ENCODE measurements around the gene EXOSC1. TPM values are rescaled to one million over a fixed set of nuclear protein-coding genes. Genes with fewer than 3 reads are reported as not detected.

EXOSC1 gene
- total and polyA plus RNA-seq, 2 of the 13 experiments (the other 11 are each of a cell fraction or from before 2014, with no cell fraction given) = 36.3 to 39.9 TPM

DNA sequence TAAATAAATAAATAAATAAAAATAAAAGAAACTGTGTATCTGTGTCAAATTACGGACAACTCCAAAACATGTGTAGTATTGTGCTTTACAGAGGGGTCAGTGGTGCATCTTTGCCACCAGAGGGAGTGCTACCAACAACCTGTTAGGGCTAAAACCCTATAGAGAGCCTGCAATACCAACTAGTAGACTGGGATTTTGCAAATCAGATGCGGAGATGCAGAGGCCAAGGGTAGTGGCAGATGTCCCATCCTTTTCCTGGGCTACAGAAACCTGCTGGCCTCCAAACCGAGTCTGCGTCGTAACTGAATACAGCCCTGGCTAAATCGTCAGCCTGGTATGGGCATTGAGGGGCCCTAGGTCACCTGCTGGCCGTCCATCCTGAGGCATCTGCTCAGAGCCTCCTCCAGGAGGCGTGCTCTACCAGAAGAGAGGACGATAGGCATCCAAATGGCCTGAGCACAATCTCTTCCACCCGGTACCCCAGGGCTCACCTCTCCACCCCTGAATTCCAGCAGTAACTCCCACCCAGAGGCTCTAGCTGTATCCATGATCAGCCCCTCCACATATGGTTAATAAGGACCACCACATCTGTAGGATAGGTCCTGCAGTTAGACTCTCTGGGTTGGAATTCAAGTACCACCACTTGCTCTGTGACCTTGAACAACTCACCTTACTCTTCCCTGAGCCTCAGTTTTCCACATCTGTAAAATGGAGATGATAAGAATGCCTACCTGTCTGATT is 38.4 kb downstream of the EXOSC1 start (continued):
- TF ChIP-seq, protein P1, sequence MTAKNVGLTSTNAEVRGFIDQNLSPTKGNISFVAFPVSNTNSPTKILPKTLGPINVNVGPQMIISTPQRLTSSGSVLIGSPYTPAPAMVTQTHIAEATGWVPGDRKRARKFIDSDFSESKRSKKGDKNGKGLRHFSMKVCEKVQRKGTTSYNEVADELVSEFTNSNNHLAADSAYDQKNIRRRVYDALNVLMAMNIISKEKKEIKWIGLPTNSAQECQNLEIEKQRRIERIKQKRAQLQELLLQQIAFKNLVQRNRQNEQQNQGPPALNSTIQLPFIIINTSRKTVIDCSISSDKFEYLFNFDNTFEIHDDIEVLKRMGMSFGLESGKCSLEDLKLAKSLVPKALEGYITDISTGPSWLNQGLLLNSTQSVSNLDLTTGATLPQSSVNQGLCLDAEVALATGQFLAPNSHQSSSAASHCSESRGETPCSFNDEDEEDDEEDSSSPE (CRISPR knock-in tag; IDR thresholded peaks at IDR 0.05) = no peak; the same call in 1 of the 2 replicates
- TF ChIP-seq ZNF501 (CRISPR knock-in tag; IDR thresholded peaks at IDR 0.05) = no peak; the same call in 1 of the 2 replicates
- TF ChIP-seq TAF15 (IDR thresholded peaks at IDR 0.05; ENCODE audit: low read depth, low read length, poor library complexity, severe bottlenecking) = no peak
- TF ChIP-seq PRPF4 (IDR thresholded peaks at IDR 0.05; ENCODE audit: low read depth, low read length, poor library complexity, severe bottlenecking) = no peak
- peak; percentile 59; the same call in 1 of the 2 replicates for TF ChIP-seq MYC (CRISPR knock-in tag; IDR thresholded peaks at IDR 0.05; ENCODE audit: borderline replicate concordance)
- TF ChIP-seq RXRA (CRISPR knock-in tag; IDR thresholded peaks at IDR 0.05) = no peak; the same call in 1 of the 2 replicates
- no peak for TF ChIP-seq NFE2L1 (CRISPR knock-in tag; IDR thresholded peaks at IDR 0.05; ENCODE audit: borderline replicate concordance)
- peak; percentile 46; the same call in 1 of the 2 replicates for TF ChIP-seq MTA1 (CRISPR knock-in tag; IDR thresholded peaks at IDR 0.05; ENCODE audit: borderline replicate concordance)
- TF ChIP-seq MIER2 (CRISPR knock-in tag; IDR thresholded peaks at IDR 0.05) = peak; percentile 49; the same call in 1 of the 2 replicates
- TF ChIP-seq, protein P2, sequence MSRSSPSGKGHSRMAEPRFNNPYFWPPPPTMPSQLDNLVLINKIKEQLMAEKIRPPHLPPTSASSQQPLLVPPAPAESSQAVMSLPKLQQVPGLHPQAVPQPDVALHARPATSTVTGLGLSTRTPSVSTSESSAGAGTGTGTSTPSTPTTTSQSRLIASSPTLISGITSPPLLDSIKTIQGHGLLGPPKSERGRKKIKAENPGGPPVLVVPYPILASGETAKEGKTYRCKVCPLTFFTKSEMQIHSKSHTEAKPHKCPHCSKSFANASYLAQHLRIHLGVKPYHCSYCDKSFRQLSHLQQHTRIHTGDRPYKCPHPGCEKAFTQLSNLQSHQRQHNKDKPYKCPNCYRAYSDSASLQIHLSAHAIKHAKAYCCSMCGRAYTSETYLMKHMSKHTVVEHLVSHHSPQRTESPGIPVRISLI (CRISPR knock-in tag; IDR thresholded peaks at IDR 0.05; ENCODE audit: borderline replicate concordance) = no peak
- no peak for TF ChIP-seq JUNB (CRISPR knock-in tag; IDR thresholded peaks at IDR 0.05; ENCODE audit: borderline replicate concordance)
- no peak for TF ChIP-seq ATF1 (CRISPR knock-in tag; IDR thresholded peaks at IDR 0.05)
- TF ChIP-seq, protein P3, sequence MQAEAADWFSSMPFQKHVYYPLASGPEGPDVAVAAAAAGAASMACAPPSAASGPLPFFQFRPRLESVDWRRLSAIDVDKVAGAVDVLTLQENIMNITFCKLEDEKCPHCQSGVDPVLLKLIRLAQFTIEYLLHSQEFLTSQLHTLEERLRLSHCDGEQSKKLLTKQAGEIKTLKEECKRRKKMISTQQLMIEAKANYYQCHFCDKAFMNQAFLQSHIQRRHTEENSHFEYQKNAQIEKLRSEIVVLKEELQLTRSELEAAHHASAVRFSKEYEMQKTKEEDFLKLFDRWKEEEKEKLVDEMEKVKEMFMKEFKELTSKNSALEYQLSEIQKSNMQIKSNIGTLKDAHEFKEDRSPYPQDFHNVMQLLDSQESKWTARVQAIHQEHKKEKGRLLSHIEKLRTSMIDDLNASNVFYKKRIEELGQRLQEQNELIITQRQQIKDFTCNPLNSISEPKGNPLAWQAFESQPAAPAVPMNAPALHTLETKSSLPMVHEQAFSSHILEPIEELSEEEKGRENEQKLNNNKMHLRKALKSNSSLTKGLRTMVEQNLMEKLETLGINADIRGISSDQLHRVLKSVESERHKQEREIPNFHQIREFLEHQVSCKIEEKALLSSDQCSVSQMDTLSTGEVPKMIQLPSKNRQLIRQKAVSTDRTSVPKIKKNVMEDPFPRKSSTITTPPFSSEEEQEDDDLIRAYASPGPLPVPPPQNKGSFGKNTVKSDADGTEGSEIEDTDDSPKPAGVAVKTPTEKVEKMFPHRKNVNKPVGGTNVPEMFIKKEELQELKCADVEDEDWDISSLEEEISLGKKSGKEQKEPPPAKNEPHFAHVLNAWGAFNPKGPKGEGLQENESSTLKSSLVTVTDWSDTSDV (CRISPR knock-in tag; IDR thresholded peaks at IDR 0.05) = no peak
- no peak for TF ChIP-seq GPN1 (CRISPR knock-in tag; IDR thresholded peaks at IDR 0.05; ENCODE audit: borderline replicate concordance)
- TF ChIP-seq TARDBP (CRISPR knock-in tag; IDR thresholded peaks at IDR 0.05) = no peak
- no peak for TF ChIP-seq ZNF354B (CRISPR knock-in tag; IDR thresholded peaks at IDR 0.05)
- TF ChIP-seq, protein P4, sequence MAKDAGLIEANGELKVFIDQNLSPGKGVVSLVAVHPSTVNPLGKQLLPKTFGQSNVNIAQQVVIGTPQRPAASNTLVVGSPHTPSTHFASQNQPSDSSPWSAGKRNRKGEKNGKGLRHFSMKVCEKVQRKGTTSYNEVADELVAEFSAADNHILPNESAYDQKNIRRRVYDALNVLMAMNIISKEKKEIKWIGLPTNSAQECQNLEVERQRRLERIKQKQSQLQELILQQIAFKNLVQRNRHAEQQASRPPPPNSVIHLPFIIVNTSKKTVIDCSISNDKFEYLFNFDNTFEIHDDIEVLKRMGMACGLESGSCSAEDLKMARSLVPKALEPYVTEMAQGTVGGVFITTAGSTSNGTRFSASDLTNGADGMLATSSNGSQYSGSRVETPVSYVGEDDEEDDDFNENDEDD (CRISPR knock-in tag; IDR thresholded peaks at IDR 0.05; ENCODE audit: borderline replicate concordance) = no peak
- TF ChIP-seq, protein P5, sequence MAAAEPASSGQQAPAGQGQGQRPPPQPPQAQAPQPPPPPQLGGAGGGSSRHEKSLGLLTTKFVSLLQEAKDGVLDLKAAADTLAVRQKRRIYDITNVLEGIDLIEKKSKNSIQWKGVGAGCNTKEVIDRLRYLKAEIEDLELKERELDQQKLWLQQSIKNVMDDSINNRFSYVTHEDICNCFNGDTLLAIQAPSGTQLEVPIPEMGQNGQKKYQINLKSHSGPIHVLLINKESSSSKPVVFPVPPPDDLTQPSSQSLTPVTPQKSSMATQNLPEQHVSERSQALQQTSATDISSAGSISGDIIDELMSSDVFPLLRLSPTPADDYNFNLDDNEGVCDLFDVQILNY (CRISPR knock-in tag; conservative IDR thresholded peaks at IDR 0.05) = no peak
- no peak for TF ChIP-seq ZNF577 (CRISPR knock-in tag; IDR thresholded peaks at IDR 0.05; ENCODE audit: borderline replicate concordance, low read depth)
- TF ChIP-seq, protein P6, sequence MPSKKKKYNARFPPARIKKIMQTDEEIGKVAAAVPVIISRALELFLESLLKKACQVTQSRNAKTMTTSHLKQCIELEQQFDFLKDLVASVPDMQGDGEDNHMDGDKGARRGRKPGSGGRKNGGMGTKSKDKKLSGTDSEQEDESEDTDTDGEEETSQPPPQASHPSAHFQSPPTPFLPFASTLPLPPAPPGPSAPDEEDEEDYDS (CRISPR knock-in tag; IDR thresholded peaks at IDR 0.05) = no peak

All from HepG2 (cell line).